Esophagus muscularis mucosa (tissue), 4 donors: ENCODE data around the gene TMEM255B.
A peak's percentile ranks its signal among the peaks of the same experiment; 100 is the strongest.

Source experiments
- EP300 ChIP-seq: sonication (generic); formaldehyde crosslinking; IDR thresholded peaks from one replicate; pipeline ENCODE4 v1.6.1; 2017; ENCODE audit warnings: antibody characterized with exemption
- POLR2A ChIP-seq: fragments of 450-650 bp; IDR thresholded peaks from one replicate; pipeline ENCODE4 v1.6.1; 2017; ENCODE audit warnings: antibody characterized with exemption, moderate library complexity, mild to moderate bottlenecking, low read depth
- POLR2AphosphoS5 ChIP-seq, 2 donors: sonication (generic); formaldehyde crosslinking; IDR thresholded peaks; one replicate each; pipeline ENCODE4 v1.6.1; 2017; ENCODE audit warnings: antibody characterized with exemption in 2 of 2
- TF ChIP-seq, protein P1 (sequence below), 3 experiments: fragments of 200-600 bp in 2 of 3; fragments of 450-650 bp in 1 of 3; sonication (generic) in 2 of 3; IDR thresholded peaks; one replicate each; pipeline ENCODE4 v1.5.1; 2017 to 2019; ENCODE audit warnings: antibody characterized with exemption in 3 of 3, mild to moderate bottlenecking in 2 of 3, moderate library complexity in 1 of 3

- TF ChIP-seq, protein P1, sequence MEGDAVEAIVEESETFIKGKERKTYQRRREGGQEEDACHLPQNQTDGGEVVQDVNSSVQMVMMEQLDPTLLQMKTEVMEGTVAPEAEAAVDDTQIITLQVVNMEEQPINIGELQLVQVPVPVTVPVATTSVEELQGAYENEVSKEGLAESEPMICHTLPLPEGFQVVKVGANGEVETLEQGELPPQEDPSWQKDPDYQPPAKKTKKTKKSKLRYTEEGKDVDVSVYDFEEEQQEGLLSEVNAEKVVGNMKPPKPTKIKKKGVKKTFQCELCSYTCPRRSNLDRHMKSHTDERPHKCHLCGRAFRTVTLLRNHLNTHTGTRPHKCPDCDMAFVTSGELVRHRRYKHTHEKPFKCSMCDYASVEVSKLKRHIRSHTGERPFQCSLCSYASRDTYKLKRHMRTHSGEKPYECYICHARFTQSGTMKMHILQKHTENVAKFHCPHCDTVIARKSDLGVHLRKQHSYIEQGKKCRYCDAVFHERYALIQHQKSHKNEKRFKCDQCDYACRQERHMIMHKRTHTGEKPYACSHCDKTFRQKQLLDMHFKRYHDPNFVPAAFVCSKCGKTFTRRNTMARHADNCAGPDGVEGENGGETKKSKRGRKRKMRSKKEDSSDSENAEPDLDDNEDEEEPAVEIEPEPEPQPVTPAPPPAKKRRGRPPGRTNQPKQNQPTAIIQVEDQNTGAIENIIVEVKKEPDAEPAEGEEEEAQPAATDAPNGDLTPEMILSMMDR (IDR thresholded peaks at IDR 0.05): peak; percentile 37 to 57 (median 48)
- TF ChIP-seq POLR2AphosphoS5 (IDR thresholded peaks at IDR 0.05): peak; percentile 32 to 41
- TF ChIP-seq POLR2A: no peak
- TF ChIP-seq EP300: no peak
These were observed at the start of gene TMEM255B for GRCh38 chr13:113758651-113759524.
